CD4-positive, alpha-beta T cell treated with Interleukin-15 for 4 hours (primary cell): ENCODE measurements around the gene PAPSS1.

Source experiments
- DNase-seq: peaks from one replicate; pipeline ENCODE4 v3.0.0-alpha.2; 2020; ENCODE audit warnings: low spot score

The PAPSS1 gene

DNA sequence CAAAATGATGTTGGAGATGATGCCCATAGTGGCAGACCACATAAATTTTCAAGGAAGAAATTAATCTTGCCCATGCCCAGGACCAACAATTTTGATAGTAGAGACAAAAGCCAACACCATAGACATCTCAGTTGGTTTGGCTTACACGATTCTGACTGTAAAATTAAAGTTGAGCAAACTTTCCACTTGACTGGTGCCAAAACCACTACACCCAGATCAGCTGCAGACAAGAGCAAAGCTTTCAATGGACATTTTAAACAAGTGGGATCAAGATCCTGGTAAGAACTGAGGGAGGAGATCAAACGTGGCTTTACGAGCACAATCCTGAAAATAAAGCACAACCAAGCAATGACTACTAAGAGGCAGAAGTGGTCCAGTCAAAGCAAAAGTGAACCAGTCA is 90.7 kb downstream of the PAPSS1 start:
- DNase-seq = no peak

- no peak for DNase-seq
Measured at GRCh38 chr4:107625391-107625902, 94.6 kb downstream of the PAPSS1 start.

DNA sequence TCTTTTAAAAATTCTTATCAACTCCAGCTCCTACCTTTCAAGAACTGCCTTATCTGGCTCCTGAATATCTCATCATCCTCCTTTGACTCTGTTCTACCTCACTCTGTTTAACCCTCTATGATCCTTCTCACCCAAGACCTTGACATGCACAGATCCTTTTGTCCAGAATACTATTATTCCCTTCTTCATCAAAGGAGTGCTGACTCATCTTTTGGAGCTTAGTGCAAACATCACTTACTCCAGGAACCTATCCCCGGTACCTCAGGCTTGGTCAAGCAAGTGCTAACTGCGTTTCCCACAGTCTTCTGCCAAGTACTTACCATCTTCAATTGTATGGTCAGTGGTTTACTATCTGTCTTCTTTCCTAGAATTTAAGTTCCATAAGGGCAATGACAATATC is 96.0 kb downstream of the PAPSS1 start:
- DNase-seq = no peak

GRCh38 chr4:107622006-107622405 is 98.0 kb downstream of the PAPSS1 start:
- no peak for DNase-seq

DNA sequence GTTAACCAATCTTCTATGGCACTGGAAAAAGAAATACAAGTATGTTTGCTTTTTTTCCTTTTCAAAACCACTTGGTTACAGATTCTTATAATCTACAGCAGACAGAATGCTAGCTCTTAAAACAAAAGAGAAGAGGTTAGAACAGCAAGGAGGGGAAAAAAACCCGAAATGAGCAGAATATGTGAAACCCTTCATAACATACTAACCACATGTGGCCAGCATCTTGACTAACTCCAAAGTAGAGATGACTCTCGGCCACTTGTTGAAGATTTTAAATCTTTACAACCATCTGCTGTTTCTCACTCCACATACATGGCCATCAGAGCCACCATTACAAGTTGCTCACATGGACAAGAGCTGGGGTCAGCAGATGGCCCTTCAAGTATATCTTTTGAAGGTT is 100.3 kb downstream of the PAPSS1 start:
- no peak for DNase-seq

DNA sequence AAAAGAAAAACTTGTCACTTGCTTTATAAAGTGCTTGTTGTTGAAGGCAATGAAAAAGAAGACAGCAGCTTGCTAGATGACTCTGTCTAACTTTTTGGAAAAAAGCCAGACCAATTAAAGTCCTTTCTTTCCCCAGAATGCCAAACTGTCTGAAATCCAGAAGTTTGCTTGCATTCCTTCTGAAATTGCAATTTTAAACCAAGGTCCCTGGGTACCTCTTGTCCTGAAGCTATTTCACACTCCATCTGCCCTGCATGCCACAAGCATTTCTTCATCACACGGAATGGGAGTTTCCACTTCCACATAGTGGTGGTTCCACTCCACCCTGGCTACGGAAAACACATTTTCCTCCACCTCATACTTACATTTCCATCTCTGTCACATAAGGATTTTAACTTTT is 101.0 kb downstream of the PAPSS1 start:
- no peak for DNase-seq

DNA sequence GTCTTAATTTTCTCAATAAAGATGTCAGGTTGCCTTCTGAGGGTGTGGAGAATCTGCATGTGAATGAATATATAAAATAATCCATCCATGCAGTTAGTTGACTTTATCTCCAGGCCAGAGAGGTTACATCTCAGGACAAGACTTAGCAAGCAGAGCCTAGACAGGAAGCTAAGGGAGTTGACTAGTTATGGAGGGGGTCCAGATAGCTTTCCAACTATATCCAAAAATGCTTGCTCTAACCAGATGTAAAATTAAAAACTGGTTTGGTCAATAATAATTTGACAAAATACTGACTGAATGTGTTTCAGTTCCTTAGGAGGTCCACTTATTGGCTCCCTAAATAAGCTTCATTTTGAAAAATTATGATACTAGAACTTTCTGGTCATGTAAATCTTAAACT is 101.4 kb downstream of the PAPSS1 start:
- DNase-seq = no peak

DNA sequence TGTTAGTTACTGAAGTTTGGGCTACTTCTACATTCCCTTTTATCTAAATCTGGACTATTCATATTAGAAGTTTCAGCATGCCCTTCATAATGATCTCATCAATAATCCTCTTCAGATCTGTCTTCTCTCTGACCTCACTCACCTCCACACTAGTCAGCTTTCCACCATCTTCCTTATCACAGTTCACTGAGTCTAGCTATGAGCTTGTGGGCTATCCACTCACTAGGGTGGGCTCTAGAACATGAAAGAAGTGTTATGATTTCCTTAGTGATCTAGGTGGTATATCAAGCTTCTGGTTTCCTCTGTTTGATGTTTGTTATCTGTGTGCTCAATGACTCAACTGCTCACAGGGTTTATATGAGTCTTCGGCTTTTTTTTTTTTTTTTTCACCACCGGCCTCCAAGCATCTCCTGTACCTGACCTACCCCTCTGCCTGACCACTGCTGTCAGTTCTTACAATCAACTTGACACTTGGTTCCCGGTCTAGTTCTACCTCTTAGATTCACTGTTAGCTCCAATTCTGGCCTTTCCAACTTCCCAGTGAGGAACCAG is 103.1 kb downstream of the PAPSS1 start:
- DNase-seq = no peak

- no peak for DNase-seq
Measured at GRCh38 chr4:107615809-107616208, 104.2 kb downstream of the PAPSS1 start.

- no peak for DNase-seq
Measured at GRCh38 chr4:107603430-107603829, 116.6 kb downstream of the PAPSS1 start.

- no peak for DNase-seq
Measured at GRCh38 chr4:107600983-107601382, 119.1 kb downstream of the PAPSS1 start.

DNA sequence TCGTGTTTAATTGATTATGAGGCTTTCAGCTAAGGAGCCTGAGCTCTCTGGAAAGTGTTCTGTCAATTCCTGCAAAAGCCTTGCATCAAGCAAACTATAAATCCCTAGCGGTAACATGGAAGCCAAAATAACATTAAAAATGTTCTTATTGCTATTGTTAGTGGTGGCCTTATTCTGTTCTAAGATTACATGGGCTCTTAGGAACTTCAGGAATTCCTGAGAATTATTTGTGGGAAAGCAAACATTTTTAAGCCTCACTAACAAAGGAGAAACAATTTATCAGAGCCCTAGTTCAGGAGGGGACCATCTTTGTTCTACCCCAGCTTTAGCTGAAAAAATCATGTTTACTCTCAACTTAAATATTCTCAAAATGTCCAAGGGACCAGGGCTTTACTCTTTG is 119.6 kb downstream of the PAPSS1 start:
- no peak for DNase-seq

- DNase-seq = no peak
Measured at GRCh38 chr4:107599841-107600240, 120.2 kb downstream of the PAPSS1 start.

GRCh38 chr4:107593230-107593629 is 126.8 kb downstream of the PAPSS1 start:
- no peak for DNase-seq

- no peak for DNase-seq
Measured at GRCh38 chr4:107592519-107592918, 127.5 kb downstream of the PAPSS1 start.

- DNase-seq = no peak
Measured at GRCh38 chr4:107589269-107589668, 130.8 kb downstream of the PAPSS1 start.

GRCh38 chr4:107586371-107586770 is 133.7 kb downstream of the PAPSS1 start:
- no peak for DNase-seq

- no peak for DNase-seq
Measured at GRCh38 chr4:107579099-107579498, 140.9 kb downstream of the PAPSS1 start.

GRCh38 chr4:107578321-107578720 is 141.7 kb downstream of the PAPSS1 start:
- DNase-seq = no peak

DNA sequence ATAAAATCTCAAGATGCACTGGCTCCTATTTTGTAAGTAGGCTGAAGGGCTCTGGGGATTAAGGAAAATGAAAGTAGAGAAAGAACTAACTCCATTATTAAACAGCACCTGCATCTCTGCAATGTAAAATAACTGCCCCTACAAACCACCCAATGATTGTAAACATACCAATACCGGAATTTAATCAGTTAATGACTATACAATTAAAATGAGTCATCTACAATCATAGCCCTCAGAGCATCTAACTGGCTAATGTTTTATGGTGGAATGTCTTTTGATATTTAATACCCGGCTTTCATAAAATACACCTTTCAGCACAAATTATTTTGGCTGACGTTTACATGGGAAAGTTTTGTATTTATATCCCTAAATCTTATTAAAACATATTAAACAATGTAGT is 142.3 kb downstream of the PAPSS1 start:
- no peak for DNase-seq

GRCh38 chr4:107575243-107575642 is 144.8 kb downstream of the PAPSS1 start:
- DNase-seq = no peak

- DNase-seq = no peak
Measured at GRCh38 chr4:107572281-107572680, 147.8 kb downstream of the PAPSS1 start.

DNA sequence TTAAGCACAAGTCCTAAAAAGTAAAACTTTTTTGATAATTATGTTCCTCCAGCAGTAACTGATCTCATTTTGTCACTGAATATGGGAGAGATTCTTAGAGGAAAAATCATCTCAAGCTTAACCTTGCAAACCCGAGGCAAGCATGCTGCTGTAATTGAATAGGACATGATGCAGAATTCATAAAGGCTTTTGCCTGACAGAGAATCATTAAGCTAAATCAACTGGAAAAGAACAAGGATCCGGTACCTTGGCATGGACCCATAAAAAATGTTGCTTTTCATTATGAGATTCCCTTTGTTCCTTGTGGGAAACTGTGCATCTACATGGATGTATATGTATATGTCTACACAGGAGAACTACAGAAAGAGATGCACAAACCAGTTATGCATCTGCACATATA is 149.1 kb downstream of the PAPSS1 start:
- no peak for DNase-seq

DNA sequence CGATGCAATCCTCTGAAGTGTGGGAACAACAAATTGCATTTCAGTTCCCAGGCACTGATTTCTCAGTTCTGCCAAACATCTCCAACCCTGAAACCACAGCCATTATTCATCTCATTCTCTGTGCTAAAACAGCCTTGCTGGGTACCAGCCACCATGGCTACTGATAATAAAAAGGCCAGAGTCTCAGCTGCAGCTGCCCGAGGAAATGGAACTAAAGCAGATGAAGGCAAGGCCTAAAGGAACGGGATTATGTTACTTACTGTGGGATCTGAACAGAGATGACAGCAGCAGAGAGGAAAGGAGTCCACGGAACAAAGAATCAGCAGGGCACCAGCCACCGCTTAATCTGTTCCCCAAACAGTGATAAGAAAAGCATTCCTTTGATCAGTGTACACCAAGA is 155.7 kb downstream of the PAPSS1 start:
- no peak for DNase-seq
